ENCODE measurements around the gene INPP5A.

INPP5A gene

DNA sequence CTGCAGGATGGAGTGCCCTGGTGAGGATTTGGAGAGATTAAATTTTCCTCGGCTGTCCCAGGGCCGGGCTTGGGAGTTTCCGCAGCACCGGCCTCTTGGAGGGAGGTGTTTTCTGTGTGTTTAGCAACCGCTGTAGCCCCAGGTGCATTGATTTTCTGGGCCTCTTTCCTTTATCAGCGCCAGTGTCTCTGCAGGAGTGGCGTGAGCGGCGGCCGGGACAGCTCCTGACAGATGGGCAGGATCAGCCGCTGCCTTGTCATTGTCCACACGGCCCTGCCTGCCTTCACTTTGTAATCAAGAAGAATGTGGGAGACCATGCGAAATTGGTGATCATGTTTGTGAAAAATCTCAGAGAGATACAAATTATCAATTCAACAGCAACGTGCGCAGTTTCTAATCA is 216.0 kb downstream of the INPP5A start:
- TF ChIP-seq TCF12 (IDR thresholded peaks at IDR 0.05; ENCODE audit: low read depth): no peak
- TF ChIP-seq TEAD4 (IDR thresholded peaks at IDR 0.05): no peak
- TF ChIP-seq CEBPB (IDR thresholded peaks at IDR 0.05): no peak
- TF ChIP-seq, protein P1, sequence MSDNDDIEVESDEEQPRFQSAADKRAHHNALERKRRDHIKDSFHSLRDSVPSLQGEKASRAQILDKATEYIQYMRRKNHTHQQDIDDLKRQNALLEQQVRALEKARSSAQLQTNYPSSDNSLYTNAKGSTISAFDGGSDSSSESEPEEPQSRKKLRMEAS (IDR thresholded peaks at IDR 0.05): no peak

DNA sequence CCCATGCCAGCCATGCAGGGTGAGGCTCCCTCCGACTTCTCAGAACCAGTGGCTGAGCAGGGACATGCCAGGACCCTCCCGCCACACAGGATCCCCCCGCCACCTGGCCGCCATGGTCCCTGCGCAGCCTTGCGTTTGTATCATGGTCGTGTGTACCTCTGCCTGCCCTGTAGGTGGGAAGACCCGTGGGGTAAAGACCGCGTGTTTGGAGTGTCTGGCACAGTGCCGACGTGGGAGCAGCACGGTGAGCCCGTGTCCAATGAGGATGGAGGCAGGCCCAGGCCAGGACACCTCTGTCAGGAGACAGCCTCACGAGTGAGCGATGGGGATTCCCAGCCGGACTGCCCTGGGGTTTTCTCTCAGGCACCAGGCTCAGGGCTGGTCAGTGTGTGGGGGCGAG is 216.5 kb downstream of the INPP5A start:
- TF ChIP-seq TAF1 (IDR thresholded peaks at IDR 0.05; ENCODE audit: low read depth) (no peak), CREB1 (IDR thresholded peaks at IDR 0.05; ENCODE audit: low read depth) (no peak), EGR1 (IDR thresholded peaks at IDR 0.05) (no peak), TCF12 (IDR thresholded peaks at IDR 0.05; ENCODE audit: low read depth) (no peak), YY1 (IDR thresholded peaks at IDR 0.05; ENCODE audit: low read depth) (no peak), ZBTB7A (IDR thresholded peaks at IDR 0.05; ENCODE audit: low read depth) (no peak), CEBPB (IDR thresholded peaks at IDR 0.05) (no peak), EP300 (IDR thresholded peaks at IDR 0.05; ENCODE audit: borderline replicate concordance) (no peak), TEAD4 (IDR thresholded peaks at IDR 0.05) (no peak)
- TF ChIP-seq, protein P1 (IDR thresholded peaks at IDR 0.05): no peak
- TF ChIP-seq, protein P2, sequence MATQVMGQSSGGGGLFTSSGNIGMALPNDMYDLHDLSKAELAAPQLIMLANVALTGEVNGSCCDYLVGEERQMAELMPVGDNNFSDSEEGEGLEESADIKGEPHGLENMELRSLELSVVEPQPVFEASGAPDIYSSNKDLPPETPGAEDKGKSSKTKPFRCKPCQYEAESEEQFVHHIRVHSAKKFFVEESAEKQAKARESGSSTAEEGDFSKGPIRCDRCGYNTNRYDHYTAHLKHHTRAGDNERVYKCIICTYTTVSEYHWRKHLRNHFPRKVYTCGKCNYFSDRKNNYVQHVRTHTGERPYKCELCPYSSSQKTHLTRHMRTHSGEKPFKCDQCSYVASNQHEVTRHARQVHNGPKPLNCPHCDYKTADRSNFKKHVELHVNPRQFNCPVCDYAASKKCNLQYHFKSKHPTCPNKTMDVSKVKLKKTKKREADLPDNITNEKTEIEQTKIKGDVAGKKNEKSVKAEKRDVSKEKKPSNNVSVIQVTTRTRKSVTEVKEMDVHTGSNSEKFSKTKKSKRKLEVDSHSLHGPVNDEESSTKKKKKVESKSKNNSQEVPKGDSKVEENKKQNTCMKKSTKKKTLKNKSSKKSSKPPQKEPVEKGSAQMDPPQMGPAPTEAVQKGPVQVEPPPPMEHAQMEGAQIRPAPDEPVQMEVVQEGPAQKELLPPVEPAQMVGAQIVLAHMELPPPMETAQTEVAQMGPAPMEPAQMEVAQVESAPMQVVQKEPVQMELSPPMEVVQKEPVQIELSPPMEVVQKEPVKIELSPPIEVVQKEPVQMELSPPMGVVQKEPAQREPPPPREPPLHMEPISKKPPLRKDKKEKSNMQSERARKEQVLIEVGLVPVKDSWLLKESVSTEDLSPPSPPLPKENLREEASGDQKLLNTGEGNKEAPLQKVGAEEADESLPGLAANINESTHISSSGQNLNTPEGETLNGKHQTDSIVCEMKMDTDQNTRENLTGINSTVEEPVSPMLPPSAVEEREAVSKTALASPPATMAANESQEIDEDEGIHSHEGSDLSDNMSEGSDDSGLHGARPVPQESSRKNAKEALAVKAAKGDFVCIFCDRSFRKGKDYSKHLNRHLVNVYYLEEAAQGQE (IDR thresholded peaks at IDR 0.05; ENCODE audit: low read depth): no peak

DNA sequence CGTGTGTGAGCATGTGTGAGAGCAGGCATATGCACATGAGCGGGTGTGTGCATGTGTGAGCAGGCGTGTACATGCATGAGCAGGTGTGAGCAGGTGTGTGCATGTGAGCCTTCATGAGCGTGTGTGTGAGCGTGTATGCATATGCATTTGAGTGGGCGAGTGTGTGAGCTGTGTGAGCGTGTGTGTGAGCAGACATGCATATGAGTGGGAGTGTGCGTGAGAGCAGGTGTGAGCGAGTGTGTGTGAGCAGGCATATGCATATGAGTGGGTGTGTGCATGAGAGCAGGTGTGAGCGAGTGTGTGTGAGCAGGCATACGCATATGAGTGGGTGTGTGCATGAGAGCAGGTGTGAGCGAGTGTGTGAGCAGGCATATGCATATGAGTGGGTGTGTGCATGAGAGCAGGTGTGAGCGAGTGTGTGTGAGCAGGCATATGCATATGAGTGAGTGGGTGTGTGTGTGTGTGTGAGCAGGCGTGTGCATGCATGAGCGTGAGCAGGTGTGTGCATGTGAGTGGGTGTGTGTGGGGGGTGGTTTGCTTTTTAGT is 217.7 kb downstream of the INPP5A start:
- TF ChIP-seq, protein P2 (IDR thresholded peaks at IDR 0.05; ENCODE audit: low read depth): no peak
- TF ChIP-seq, protein P1 (IDR thresholded peaks at IDR 0.05): no peak
- TF ChIP-seq TEAD4 (IDR thresholded peaks at IDR 0.05) (no peak), ZBTB7A (IDR thresholded peaks at IDR 0.05; ENCODE audit: low read depth) (no peak), CREB1 (IDR thresholded peaks at IDR 0.05; ENCODE audit: low read depth) (no peak)
- TF ChIP-seq, protein P3, sequence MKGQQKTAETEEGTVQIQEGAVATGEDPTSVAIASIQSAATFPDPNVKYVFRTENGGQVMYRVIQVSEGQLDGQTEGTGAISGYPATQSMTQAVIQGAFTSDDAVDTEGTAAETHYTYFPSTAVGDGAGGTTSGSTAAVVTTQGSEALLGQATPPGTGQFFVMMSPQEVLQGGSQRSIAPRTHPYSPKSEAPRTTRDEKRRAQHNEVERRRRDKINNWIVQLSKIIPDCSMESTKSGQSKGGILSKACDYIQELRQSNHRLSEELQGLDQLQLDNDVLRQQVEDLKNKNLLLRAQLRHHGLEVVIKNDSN (IDR thresholded peaks at IDR 0.05): no peak

DNA sequence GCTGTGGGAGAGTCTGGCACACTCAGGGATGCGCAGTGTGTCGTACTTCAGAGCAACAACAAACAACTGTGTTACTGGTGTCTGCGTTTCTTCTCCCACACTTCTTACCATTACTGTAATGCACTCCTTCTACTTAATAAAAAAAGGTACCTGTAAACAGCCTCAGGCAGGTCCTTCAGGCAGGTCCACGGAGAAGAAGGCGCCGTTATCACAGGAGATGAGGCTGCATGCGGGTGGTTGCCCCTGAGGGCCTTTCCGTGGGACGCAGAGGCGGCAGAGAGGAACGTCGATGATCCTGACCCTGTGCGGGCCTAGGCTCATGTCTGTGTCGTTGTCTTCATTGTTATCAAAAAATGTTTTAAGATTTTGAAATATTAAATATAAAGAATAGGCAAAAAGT is 219.0 kb downstream of the INPP5A start:
- TF ChIP-seq CREB1 (IDR thresholded peaks at IDR 0.05; ENCODE audit: low read depth) (no peak), EP300 (IDR thresholded peaks at IDR 0.05; ENCODE audit: borderline replicate concordance) (no peak), ZBTB7A (IDR thresholded peaks at IDR 0.05; ENCODE audit: low read depth) (no peak), RAD21 (IDR thresholded peaks at IDR 0.05; ENCODE audit: low read depth) (no peak), EGR1 (IDR thresholded peaks at IDR 0.05) (no peak), CEBPB (IDR thresholded peaks at IDR 0.05) (no peak), TAF1 (IDR thresholded peaks at IDR 0.05; ENCODE audit: low read depth) (no peak)
- TF ChIP-seq, protein P2 (IDR thresholded peaks at IDR 0.05; ENCODE audit: low read depth): no peak

DNA sequence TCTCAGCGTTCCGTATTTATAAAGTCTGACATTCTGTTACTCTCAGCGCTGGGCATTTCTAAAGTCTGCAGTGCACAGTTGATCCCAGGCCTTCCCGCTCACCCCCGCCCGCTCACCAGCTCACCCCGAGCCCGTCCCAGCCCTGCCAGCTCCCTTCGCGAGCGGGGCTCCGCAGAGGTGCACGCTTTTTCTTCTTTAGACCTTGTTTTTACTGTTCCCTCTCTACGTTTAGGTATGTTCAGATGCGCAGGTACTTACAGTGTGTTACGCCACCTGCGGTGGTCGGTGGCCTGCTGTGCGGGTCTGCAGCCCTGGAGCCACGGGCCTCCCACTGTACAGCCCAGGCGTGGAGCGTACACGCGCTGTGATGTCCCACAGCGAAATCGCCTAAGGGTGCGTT is 219.6 kb downstream of the INPP5A start:
- no peak for TF ChIP-seq YY1 (IDR thresholded peaks at IDR 0.05; ENCODE audit: low read depth)
- no peak for TF ChIP-seq EGR1 (IDR thresholded peaks at IDR 0.05)
- TF ChIP-seq, protein P2 (IDR thresholded peaks at IDR 0.05; ENCODE audit: low read depth): no peak
- no peak for TF ChIP-seq ZBTB7A (IDR thresholded peaks at IDR 0.05; ENCODE audit: low read depth)
- TF ChIP-seq CREB1 (IDR thresholded peaks at IDR 0.05; ENCODE audit: low read depth): no peak
- TF ChIP-seq, protein P1 (IDR thresholded peaks at IDR 0.05): no peak
- TF ChIP-seq TCF12 (IDR thresholded peaks at IDR 0.05; ENCODE audit: low read depth): no peak
- TF ChIP-seq TAF1 (IDR thresholded peaks at IDR 0.05; ENCODE audit: low read depth): no peak
- no peak for TF ChIP-seq TEAD4 (IDR thresholded peaks at IDR 0.05)
- TF ChIP-seq RAD21 (IDR thresholded peaks at IDR 0.05; ENCODE audit: low read depth): no peak
- no peak for TF ChIP-seq FOXM1 (IDR thresholded peaks at IDR 0.05; ENCODE audit: borderline replicate concordance, low read depth)
- no peak for TF ChIP-seq EP300 (IDR thresholded peaks at IDR 0.05; ENCODE audit: borderline replicate concordance)
- TF ChIP-seq, protein P3 (IDR thresholded peaks at IDR 0.05): no peak
- no peak for TF ChIP-seq NFIC (IDR thresholded peaks at IDR 0.05)
- no peak for TF ChIP-seq CEBPB (IDR thresholded peaks at IDR 0.05)
